Osteocyte (in vitro differentiated cells): Measurements from ENCODE around the gene C8B. TPM values are rescaled to one million over a fixed set of nuclear protein-coding genes. Genes with fewer than 3 reads are reported as not detected.

ENCODE experiments used
- DNase-seq: peaks from one replicate; pipeline ENCODE4 v3.0.0; 2021; ENCODE audit warnings: mixed read lengths; ENCODE audit not compliant: unreplicated experiment; ENCODE audit errors: extremely low spot score
- H3K27ac Mint-ChIP-seq: one replicate; pipeline ENCODE4 v1.8.0; 2021; ENCODE audit warnings: mild to moderate bottlenecking, mixed read lengths; ENCODE audit not compliant: unreplicated experiment
- H3K27me3 Mint-ChIP-seq: one replicate; pipeline ENCODE4 v1.8.0; 2021; ENCODE audit warnings: mixed read lengths; ENCODE audit not compliant: unreplicated experiment
- H3K36me3 Mint-ChIP-seq: one replicate; pipeline ENCODE4 v1.8.0; 2021; ENCODE audit warnings: mixed read lengths; ENCODE audit not compliant: unreplicated experiment
- H3K4me1 Mint-ChIP-seq: one replicate; pipeline ENCODE4 v1.8.0; 2021; ENCODE audit warnings: mixed read lengths; ENCODE audit not compliant: unreplicated experiment
- H3K4me3 Mint-ChIP-seq: one replicate; pipeline ENCODE4 v1.8.0; 2021; ENCODE audit warnings: mild to moderate bottlenecking, moderate library complexity, mixed read lengths; ENCODE audit not compliant: unreplicated experiment
- H3K9me3 Mint-ChIP-seq: one replicate; pipeline ENCODE4 v1.8.0; 2021; ENCODE audit warnings: mixed read lengths; ENCODE audit not compliant: unreplicated experiment
- total RNA-seq: library from RNA; stranded (reverse); gene quantifications from 2 replicates; pipeline ENCODE4 v1.2.1, GENCODE V29; 2021
- TF ChIP-seq, protein P1 (sequence below): fragments of 200-600 bp; sonication (generic); IDR thresholded peaks from 2 replicates; pipeline ENCODE4 v1.5.0; 2021; ENCODE audit warnings: antibody characterized with exemption, mild to moderate bottlenecking, moderate library complexity

C8B gene
- total RNA-seq, 1 donor from 2014 or later, result not detected

DNA sequence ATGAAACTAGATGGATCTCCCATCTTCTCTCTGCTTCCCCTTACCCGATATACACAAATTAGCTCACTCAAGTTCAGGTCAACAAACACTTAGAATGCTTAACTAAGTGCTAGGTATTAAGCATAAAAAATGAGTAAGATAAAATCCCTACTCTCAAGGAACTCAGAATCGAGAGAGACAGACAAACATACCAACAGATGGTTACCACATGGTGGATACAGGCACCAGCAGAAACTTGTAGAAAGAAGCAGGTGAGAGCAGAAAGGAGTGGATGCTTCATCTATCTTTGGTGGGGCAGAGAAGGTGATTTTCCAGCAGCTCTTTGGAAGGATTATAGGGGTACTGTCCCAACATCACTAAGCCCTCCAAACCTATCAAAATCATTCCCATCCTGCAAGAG lies 32.2 kb downstream of the C8B start:
- Mint-ChIP-seq H3K27ac (no peak overlapping the region), H3K4me3 (no peak overlapping the region), H3K36me3 (no peaks in the 10 kb centered on the region), H3K9me3 (no peaks in the 10 kb centered on the region), H3K27me3 (peaks cover 11% of the 10 kb centered on the region), H3K4me1 (no peaks in the 10 kb centered on the region)
- TF ChIP-seq, protein P1, sequence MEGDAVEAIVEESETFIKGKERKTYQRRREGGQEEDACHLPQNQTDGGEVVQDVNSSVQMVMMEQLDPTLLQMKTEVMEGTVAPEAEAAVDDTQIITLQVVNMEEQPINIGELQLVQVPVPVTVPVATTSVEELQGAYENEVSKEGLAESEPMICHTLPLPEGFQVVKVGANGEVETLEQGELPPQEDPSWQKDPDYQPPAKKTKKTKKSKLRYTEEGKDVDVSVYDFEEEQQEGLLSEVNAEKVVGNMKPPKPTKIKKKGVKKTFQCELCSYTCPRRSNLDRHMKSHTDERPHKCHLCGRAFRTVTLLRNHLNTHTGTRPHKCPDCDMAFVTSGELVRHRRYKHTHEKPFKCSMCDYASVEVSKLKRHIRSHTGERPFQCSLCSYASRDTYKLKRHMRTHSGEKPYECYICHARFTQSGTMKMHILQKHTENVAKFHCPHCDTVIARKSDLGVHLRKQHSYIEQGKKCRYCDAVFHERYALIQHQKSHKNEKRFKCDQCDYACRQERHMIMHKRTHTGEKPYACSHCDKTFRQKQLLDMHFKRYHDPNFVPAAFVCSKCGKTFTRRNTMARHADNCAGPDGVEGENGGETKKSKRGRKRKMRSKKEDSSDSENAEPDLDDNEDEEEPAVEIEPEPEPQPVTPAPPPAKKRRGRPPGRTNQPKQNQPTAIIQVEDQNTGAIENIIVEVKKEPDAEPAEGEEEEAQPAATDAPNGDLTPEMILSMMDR, result no peak
- DNase-seq, result no peak

DNA sequence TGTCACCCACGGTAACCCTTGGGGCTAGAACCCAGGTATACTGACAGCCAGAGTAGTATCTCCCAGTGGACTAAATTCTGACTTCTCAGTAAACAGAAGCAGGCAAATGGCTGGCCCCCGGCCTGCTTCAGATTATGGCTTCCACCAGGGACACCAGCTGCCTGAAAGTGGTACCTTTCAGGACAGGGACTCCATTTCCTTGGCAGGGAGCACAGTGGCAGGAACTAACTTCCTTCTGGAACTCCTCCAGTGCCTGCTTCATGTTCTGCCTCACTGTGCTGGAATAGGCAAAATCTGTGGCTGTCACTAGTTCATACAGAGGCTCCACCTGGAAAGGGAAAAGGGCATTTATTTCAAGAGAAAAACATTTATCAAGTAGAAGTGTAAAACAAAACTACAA lies 32.7 kb downstream of the C8B start:
- Mint-ChIP-seq H3K27me3 (peaks cover 10% of the 10 kb centered on the region), H3K36me3 (no peaks in the 10 kb centered on the region), H3K4me1 (no peaks in the 10 kb centered on the region), H3K4me3 (no peak overlapping the region), H3K27ac (no peak overlapping the region), H3K9me3 (no peaks in the 10 kb centered on the region)
- TF ChIP-seq, protein P1, result no peak
- no peak for DNase-seq

DNA sequence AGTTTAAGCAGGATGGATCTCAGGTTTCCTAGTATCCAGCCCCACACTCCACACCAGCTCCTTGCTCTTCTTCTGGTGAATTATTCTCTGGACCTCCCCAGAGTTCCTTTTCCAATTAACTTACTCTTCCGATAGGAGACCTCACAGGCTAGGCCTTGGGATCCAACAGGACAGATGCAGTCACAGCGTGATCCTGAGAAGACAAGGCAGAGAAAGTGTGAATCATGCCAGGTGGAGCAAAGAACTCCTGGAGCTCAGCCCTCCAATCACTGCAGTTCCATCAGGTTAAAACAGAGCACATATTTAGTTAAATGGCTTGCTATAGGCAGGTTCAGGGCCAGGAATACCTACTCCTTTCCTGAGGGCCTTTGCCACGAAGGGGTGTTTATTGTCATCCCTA lies 34.1 kb downstream of the C8B start:
- H3K36me3 Mint-ChIP-seq, result no peaks in the 10 kb centered on the region
- H3K9me3 Mint-ChIP-seq, result no peaks in the 10 kb centered on the region
- TF ChIP-seq, protein P1, result no peak
- H3K4me3 Mint-ChIP-seq, result no peak overlapping the region
- peaks cover 8% of the 10 kb centered on the region for H3K27me3 Mint-ChIP-seq
- DNase-seq, result no peak
- H3K27ac Mint-ChIP-seq, result no peak overlapping the region
- H3K4me1 Mint-ChIP-seq, result no peaks in the 10 kb centered on the region

- Mint-ChIP-seq H3K27ac (no peak overlapping the region), H3K9me3 (no peaks in the 10 kb centered on the region), H3K4me1 (no peaks in the 10 kb centered on the region), H3K36me3 (no peaks in the 10 kb centered on the region), H3K4me3 (no peak overlapping the region), H3K27me3 (peaks cover 12% of the 10 kb centered on the region)
- TF ChIP-seq, protein P1, result no peak
- no peak for DNase-seq
Measured at GRCh38 chr1:56931211-56931610, 34.6 kb downstream of the C8B start.

GRCh38 chr1:56929492-56929891 lies 36.3 kb downstream of the C8B start:
- H3K36me3 Mint-ChIP-seq, result no peaks in the 10 kb centered on the region
- H3K27me3 Mint-ChIP-seq, result peaks cover 7% of the 10 kb centered on the region
- no peak overlapping the region for H3K4me3 Mint-ChIP-seq
- no peak overlapping the region for H3K27ac Mint-ChIP-seq
- DNase-seq, result no peak
- no peaks in the 10 kb centered on the region for H3K9me3 Mint-ChIP-seq
- no peaks in the 10 kb centered on the region for H3K4me1 Mint-ChIP-seq
- TF ChIP-seq, protein P1, result no peak
